GM06990 (cell line): ENCODE measurements around the gene PITPNM3.
"Not testable (repeated sequence)": the region's sequence is repeated elsewhere in the genome, so short reads cannot be mapped to it uniquely, and the experiment has no call there.

Experiments used
- DNase-seq: peaks from one replicate; pipeline ENCODE4 v3.0.0-alpha.2; 2011; ENCODE audit not compliant: insufficient read length; ENCODE audit errors: extremely low read depth
- H3K27me3 ChIP-seq: replicated peaks from 2 replicates; pipeline ENCODE4 v1.6.0; 2011; ENCODE audit warnings: low read length; ENCODE audit not compliant: control insufficient read depth, insufficient read depth
- H3K36me3 ChIP-seq: 2 replicates; pipeline ENCODE4 v1.5.1; 2011; ENCODE audit warnings: low read length; ENCODE audit not compliant: control insufficient read depth, insufficient read depth
- H3K4me3 ChIP-seq: replicated peaks from 2 replicates; pipeline ENCODE4 v1.5.1; 2011; ENCODE audit warnings: low read depth, mild to moderate bottlenecking, control low read depth, low read length
- TF ChIP-seq, protein P1 (sequence below): IDR thresholded peaks from 2 replicates; pipeline ENCODE4 v1.5.1; 2011; ENCODE audit warnings: low read length, control low read depth, mild to moderate bottlenecking, inconsistent platforms; ENCODE audit not compliant: insufficient read depth, poor library complexity, severe bottlenecking

Gene PITPNM3

DNA sequence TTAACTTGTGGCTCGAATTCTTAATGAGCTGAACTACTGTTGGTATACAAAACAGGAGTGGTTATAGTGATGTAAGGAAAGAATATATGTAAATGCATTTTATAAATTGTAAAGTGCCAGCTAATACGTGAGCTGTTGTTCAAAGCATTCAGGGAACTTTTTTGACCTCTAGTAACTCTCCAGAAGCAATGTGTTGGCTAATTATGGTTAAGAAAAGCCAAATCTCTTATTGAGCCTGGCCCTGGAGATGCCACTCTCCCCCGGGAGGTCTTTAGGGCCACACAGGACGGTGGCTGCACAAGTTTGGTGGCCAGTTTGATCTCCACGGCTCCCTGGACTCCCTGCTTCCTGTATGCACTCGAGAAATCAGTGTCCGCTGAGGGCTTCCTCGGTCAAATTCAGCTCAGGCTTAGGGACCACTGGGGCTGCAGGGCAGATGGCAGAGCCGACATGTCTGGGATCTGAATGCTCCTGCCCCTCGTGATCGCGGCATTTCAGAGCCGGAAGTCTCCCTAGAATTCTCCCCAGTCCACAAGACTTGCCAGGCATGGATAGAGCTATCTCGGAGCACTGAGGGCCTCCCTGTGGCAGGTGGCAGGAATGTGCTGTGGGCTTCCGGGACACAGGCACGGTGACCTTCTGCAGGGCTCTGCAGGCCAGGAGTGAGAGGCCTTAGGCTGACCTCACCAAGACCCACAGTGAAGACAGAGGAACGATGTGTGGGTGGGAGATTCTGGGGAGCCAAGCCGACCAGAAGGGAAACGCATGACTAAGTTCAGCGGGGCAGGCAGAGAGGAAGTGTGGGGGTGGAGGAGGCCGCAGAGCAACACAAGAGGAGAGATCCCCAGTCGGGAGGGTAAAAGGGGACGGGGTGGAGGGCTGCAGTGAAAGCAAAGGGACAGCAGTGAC is 18.6 kb upstream of the PITPNM3 start:
- Histone ChIP-seq H3K4me3 (no peak overlapping the region), H3K36me3 (no peaks in the 10 kb centered on the region; the same call in none of the 2 replicates), H3K27me3 (no peaks in the 10 kb centered on the region)
- TF ChIP-seq, protein P1, sequence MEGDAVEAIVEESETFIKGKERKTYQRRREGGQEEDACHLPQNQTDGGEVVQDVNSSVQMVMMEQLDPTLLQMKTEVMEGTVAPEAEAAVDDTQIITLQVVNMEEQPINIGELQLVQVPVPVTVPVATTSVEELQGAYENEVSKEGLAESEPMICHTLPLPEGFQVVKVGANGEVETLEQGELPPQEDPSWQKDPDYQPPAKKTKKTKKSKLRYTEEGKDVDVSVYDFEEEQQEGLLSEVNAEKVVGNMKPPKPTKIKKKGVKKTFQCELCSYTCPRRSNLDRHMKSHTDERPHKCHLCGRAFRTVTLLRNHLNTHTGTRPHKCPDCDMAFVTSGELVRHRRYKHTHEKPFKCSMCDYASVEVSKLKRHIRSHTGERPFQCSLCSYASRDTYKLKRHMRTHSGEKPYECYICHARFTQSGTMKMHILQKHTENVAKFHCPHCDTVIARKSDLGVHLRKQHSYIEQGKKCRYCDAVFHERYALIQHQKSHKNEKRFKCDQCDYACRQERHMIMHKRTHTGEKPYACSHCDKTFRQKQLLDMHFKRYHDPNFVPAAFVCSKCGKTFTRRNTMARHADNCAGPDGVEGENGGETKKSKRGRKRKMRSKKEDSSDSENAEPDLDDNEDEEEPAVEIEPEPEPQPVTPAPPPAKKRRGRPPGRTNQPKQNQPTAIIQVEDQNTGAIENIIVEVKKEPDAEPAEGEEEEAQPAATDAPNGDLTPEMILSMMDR, result no peak
- peak; percentile 67 for DNase-seq

DNA sequence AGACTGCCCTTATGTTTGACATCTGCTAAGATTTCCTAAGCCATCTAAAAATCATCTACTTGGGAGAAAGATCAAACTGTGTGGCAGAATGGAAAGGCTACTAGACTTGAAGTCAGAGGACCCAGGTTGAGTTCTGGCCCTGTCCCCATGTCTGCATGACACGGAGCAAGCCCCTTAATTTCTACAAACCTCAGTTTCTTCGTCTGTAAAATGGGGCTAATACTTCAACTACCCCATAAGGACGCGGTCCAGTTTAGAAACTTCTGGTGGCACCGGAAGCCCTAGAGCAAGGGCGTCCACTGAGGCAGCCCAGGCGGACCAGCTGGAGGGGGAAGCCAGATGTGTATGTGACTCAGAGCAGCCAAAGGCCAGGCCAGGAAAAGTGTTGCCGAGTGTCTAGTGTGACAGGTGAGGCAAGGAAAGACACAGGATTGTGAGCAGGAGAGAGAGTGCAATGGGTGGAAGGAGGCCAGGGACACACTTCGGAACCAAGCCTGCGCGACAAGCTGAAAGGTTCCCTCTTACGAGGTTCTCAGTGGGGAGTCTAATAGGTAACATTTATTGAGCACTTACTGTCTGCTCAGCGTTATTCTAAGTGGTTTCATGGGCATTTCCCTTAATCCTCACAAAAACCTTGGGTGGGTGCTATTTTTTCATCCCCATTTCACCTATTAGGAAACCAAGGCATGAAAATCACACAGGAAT is 17.8 kb upstream of the PITPNM3 start:
- Histone ChIP-seq H3K36me3 (no peaks in the 10 kb centered on the region; the same call in none of the 2 replicates), H3K27me3 (no peaks in the 10 kb centered on the region), H3K4me3 (no peak overlapping the region)
- no peak for DNase-seq
- TF ChIP-seq, protein P1, result no peak

DNA sequence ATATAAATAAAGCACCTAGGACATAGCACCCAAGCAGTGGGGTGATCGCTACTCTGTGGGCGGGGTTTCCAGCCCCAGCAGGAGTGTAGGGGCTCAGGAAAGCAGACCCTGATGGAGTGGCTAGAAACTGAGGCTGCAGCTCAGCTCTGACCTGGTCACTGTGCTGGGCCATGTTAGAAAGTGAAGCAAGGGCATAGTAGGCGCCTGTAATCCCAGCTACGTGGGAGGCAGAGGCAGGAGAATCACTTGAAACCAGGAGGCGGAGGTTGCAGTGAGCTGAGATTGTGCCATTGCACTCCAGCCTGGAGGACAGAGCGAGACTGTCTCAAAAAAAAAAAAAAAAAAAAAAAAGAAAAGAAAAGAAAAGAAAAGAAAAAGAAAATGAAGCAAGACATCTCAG is 17.1 kb upstream of the PITPNM3 start:
- DNase-seq, H3K4me3 ChIP-seq, H3K27me3 ChIP-seq, H3K36me3 ChIP-seq: not testable (repeated sequence)

DNA sequence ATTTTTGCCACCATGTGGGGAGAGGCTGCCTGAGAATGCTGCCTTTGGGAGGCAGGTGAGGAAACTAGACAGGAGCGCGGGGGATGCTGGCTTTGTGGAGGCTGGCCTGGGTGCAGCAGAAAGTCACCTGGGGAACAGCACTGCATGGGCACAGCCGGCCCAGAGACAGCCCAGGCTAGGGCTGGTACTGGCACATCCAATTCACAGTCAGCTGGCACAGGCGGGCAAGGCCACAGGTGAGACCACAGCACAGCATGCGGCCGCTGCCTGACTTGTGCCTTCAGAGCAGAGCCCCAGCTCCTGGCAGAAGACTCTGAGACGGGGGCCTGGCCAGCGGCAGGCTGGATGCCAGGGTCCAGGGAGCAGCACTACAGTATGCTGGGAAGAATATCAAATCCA is 16.6 kb upstream of the PITPNM3 start:
- Histone ChIP-seq H3K27me3 (no peaks in the 10 kb centered on the region), H3K4me3 (no peak overlapping the region), H3K36me3 (no peaks in the 10 kb centered on the region; the same call in 1 of the 2 replicates)
- TF ChIP-seq, protein P1, result no peak
- no peak for DNase-seq

- DNase-seq, result no peak
- Histone ChIP-seq H3K36me3 (no peaks in the 10 kb centered on the region; the same call in 1 of the 2 replicates), H3K4me3 (no peak overlapping the region), H3K27me3 (no peaks in the 10 kb centered on the region; the same call in 1 of the 2 replicates)
- TF ChIP-seq, protein P1, result no peak
Observed at GRCh38 chr17:6571452-6571781, 15.1 kb upstream of the PITPNM3 start.
